ENCODE data around the gene MBNL2.

MBNL2 gene

DNA sequence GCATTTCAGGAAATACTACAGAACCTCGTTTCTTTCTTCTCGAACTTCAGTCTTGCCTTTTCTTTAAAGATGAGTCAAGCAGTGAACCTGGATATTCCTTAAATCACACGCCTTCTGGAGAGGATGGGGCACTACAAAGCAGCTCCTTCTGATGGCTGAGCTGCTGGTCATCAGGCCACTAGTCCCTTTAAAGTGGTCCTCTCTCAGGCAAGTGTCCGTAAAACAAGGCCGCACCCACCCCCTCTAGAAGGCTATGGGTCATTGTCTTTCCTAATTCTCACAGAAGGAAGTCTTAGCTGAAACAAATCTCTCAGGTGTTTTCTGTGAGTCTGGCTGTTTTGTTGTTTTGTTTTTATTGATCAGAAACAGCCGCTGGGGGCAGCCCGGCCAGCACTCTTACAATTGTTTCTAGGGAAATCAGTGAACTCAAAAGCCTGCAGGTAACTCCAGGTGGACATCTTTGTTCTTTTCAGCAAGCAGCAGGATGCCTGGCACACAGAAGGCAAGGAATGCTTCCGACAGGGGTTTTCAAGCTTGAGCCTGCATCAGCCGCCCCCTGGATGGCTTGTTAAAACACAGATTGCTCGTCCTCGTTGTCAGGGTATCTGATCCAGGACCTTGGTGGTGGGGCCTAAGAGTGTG is 45.4 kb downstream of the MBNL2 start:
- in situ Hi-C loops (cut with MboI; ENCODE audit: low sequenced_read_pairs), result no loop called here

DNA sequence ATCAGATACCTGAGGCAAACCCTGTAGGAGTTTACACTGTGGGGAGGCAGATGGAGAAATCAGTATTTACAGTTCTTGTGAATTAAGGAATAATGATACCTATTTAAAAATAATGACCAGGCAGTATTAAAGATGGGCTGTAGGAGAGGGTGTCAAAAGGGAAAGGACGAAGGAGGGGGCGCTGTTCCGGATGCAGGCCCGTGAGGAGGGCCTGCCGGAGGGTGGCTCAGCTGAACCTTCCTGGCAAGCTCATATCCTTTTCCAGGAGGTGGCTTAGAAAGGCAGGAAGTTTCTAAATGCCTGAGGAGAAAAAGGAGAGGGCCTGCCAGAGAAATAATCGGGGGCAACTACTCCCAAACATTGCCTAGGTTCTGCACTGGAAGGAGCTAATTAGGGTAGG is 46.6 kb downstream of the MBNL2 start:
- in situ Hi-C loops (cut with MboI; ENCODE audit: low sequenced_read_pairs), result no loop called here

GRCh38 chr13:97269603-97270002 is 47.5 kb downstream of the MBNL2 start:
- in situ Hi-C loops (cut with MboI; ENCODE audit: low sequenced_read_pairs), result no loop called here

DNA sequence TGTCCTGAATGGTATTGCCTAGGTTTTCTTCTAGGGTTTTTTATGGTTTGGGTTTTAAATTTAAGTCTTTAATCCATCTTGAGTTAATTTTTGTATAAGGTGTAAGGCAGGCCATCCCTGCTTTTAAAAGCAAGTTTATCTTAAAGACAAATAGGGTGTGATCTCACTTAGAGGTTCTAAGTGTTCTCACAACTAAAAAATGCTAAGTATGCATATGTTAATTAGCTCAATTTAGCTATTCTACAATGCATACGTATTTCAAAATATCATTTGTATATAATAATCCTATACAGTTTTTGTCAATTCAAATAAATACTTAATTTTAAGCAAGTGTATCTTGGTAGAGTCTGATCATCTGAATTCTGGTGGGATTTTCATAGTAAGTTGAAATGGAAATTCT is 50.4 kb downstream of the MBNL2 start:
- in situ Hi-C loops (cut with MboI; ENCODE audit: low sequenced_read_pairs), result no loop called here

- in situ Hi-C loops (cut with MboI; ENCODE audit: low sequenced_read_pairs), result no loop called here
Observed at GRCh38 chr13:97273341-97273831, 51.3 kb downstream of the MBNL2 start.

DNA sequence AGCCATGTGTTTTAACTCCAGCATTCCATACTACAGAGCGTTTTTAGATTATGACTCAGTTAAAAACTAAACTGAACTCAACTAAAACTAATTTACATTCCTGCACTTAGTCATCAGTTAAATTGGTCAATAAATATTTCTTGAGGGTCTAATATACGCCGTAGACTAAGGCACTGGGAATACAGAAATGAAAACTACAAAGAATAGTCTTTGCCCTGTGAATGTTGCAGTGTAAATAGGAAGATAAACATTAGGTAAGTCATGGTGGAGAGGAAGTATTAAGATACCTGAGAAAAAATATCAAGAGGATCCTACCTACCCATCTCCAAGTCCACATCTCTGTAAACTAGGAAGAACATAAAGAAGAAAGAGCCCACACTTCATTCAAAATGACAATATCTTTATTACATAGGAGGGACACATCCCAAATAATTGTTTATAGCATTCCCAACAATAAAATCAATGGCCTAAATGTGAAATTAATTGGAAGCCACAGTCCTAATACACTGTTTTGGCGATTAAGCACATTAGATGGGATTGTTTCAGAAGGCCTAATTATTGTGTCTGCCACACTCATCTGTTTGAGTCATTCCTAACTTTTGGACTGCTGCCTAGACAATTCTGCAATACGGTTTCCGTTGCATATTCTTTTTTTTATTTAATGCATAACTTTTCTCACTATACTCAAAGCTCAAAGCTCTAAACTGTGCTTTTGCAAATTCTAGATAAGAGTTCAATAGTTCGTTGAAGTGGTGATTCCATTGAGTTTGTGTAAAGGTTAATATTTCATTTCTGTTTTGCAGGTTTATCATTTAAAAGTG is 52.9 kb downstream of the MBNL2 start:
- in situ Hi-C loops (cut with MboI; ENCODE audit: low sequenced_read_pairs), result no loop called here

DNA sequence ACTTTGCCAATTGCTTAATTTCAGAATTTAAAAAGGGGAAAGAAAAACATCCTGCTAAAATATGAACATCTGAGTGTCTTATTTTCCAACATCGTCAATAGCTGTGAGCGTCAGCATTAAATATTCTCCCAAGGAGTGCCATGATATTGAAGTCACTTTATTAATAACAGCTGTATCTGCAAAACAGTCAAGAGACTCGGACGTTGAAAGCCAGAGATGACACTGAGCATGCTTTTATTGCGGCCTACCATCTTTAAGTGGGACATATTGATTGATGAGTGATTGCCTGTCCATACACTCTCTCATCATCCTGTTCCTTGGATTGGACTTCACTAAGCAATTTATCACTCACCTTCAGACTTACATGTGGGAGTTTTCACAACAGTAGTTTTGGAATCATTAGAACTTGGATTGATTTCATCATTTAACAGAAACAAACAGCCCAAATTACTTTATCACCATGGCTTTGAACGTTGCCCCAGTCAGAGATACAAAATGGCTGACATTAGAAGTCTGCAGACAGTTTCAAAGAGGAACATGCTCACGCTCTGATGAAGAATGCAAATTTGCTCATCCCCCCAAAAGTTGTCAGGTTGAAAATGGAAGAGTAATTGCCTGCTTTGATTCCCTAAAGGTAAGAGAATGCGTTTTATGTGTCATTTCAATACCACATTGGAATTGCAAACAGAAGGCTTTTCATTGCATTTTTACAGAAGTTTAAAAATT is 53.8 kb downstream of the MBNL2 start:
- in situ Hi-C loops (cut with MboI; ENCODE audit: low sequenced_read_pairs), result no loop called here

- in situ Hi-C loops (cut with MboI; ENCODE audit: low sequenced_read_pairs), result no loop called here
Observed at GRCh38 chr13:97276862-97277269, 54.7 kb downstream of the MBNL2 start.

DNA sequence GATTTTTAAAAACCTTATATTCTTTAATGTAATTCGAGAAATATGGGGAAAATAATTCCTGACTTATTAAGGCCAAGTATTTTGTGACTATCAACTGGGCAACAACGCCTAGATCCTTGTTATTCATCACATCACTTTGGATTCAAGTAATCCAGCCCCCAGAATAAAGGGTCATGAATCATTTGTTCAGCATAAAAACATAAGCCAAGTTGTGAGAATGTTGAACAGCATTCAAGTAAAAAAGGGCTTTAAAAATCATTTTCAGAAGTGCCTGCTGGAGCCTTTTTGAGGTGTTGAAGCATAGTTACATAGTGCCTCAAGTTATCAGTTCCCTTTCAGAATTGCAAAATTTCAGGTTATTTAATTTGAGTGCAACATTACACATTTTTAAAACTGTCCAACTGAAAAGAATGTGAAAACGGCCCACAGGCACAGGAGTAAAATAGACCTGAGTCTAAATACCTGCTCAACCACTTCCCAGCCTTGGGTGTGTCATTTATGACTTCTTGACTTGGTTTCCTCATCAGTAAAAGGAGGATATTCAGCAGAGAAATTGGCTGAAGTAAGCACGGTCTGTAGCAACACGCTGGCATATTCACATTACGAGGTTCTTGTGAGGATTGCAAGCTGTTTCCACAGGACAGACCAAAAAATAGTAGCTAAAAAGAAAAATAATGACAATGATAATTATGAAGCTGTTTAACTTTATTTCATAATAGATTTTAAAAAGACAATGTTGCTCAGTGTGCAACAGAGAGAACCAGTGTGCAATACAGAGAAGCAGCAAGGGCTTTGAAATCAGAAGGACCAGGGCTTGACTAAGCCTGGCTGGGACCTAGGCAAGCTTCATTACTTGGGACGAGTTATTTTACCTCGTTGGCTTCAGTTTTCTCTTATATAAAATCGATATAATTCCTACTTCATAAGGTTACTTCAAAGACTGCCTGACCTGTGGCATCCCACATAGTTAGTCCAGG is 56.6 kb downstream of the MBNL2 start:
- in situ Hi-C loops (cut with MboI; ENCODE audit: low sequenced_read_pairs), result no loop called here

- in situ Hi-C loops (cut with MboI; ENCODE audit: low sequenced_read_pairs), result no loop called here
Observed at GRCh38 chr13:97279913-97280312, 57.8 kb downstream of the MBNL2 start.

GRCh38 chr13:97280478-97280877 is 58.3 kb downstream of the MBNL2 start:
- in situ Hi-C loops (cut with MboI; ENCODE audit: low sequenced_read_pairs), result no loop called here

- in situ Hi-C loops (cut with MboI; ENCODE audit: low sequenced_read_pairs), result no loop called here
Observed at GRCh38 chr13:97281028-97281427, 58.9 kb downstream of the MBNL2 start.

DNA sequence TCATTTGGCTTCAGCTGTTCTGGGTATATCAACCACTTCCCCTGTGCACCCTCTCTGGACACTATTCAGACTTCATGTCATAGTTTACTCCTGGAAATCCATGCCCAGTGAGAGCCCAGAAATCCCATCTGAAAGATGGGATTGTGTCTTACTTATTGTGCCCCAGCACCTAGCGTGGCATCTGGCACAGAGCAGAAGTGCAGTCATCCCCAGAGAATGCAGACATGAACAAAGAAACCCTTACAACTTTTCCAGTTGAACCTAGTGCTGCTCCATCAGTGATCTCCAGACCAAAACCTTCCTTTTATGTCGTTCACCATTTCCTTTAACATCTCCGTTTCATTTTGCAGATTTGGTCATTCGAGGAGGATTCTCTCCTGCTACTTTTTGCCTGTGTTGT is 60.6 kb downstream of the MBNL2 start:
- in situ Hi-C loops (cut with MboI; ENCODE audit: low sequenced_read_pairs), result no loop called here

GRCh38 chr13:97283888-97284287 is 61.8 kb downstream of the MBNL2 start:
- in situ Hi-C loops (cut with MboI; ENCODE audit: low sequenced_read_pairs), result no loop called here

GRCh38 chr13:97284558-97284957 is 62.4 kb downstream of the MBNL2 start:
- in situ Hi-C loops (cut with MboI; ENCODE audit: low sequenced_read_pairs), result no loop called here

DNA sequence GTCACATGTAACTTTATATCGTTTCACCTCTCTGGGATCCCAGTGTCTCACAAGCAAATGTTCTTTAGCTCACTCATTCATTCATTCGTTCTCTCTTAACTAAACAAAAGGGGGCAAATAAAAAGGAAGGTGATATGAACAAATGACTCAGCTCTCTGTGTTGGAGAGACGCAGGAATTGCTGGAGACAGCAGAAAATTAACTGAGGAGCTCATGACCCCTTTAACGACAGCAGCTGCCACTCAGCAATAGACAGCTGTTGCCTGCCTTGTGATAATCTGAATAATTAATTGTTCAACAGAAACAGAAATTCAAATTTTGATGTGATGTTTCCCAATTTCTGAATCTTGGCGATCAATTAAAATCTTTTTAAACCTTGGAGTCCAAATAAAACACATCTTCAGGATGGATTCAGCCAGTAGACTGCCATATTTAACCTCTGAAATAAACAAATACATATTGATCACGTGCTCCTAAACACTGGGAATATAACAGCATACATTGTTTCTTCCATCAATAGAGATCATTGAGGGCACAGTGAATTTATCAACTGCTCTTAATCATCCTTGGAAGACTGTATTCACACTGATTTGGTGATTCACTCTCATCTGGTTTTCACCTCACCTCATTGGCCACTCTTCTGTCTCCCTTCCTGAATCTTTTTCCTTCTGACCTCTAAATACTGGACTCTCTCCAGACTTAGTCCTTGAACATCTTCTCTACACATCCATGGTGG is 63.3 kb downstream of the MBNL2 start:
- in situ Hi-C loops (cut with MboI; ENCODE audit: low sequenced_read_pairs), result no loop called here

DNA sequence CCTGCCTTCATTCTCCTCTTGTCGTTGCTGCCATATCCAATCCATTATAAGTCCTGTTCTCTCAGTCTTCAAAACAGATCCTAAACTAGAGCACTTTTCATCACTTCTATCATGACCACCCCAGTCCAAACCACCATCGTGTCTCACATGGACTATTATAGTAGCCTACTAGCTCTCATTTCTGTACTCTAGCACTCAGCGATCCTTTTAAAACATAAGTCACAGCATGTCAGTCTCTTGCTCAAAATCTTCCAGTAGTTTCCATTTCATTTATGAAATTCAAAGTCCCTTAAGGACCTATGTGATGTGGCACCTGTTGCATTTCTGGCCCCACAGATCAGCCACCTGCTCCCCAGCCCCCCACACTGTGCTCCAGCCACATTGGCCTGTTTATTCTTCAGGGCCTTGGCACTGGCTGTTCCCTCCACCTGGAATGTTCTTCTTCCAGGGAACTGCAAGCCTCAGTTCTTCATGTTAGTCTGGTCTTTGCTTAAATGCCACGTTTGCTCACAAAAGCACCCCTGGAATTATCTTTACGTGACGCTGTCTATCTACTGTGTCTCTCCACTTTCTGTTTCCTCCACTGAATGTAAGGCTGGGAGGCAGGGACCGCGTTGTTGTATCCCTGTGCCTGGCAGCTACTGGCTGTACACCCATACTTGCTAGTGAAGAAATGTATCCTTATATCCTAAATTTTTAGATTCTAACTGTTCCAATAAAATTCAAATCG is 64.3 kb downstream of the MBNL2 start:
- in situ Hi-C loops (cut with MboI; ENCODE audit: low sequenced_read_pairs), result no loop called here

GRCh38 chr13:97287047-97287383 is 64.9 kb downstream of the MBNL2 start:
- in situ Hi-C loops (cut with MboI; ENCODE audit: low sequenced_read_pairs), result no loop called here

- in situ Hi-C loops (cut with MboI; ENCODE audit: low sequenced_read_pairs), result no loop called here
Observed at GRCh38 chr13:97288486-97288900, 66.4 kb downstream of the MBNL2 start.

All from HL-60/S4 (cell line).